ENCODE results near the gene GREB1L.

GREB1L gene

DNA sequence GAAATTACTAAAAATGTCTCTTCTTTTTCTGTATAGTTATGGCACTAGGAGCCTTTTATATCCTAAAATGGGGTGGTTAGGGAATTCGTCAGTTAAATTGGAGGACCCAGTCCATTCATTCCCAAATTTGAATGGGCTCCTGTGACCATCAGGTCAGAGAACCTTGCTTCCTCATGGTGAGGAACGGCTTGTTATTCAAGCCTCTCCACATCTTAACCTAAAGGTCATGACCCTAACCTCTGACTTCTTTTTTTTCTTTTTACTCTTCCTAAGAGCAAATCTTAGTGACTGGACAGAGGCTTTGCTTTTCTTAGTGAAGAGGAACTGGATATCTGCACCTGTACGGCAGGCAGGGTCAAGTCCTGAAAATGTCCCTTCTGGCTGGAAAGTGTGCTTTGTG, 53.1 kb downstream of the GREB1L start:
- no peaks in the 10 kb centered on the region for H3K36me3 ChIP-seq (replicated peaks; ENCODE audit: low read depth, low read length)
- no peaks in the 10 kb centered on the region for H3K27me3 ChIP-seq (ENCODE audit: low read depth, low read length)
- peak overlapping the region; percentile 1; the same call in 1 of the 2 replicates for H2AFZ ChIP-seq (ENCODE audit: low read depth, low read length)
- peaks cover 44% of the 10 kb centered on the region for H3K4me1 ChIP-seq (ENCODE audit: low read length)
- H3K79me2 ChIP-seq (ENCODE audit: low read length) = no peaks in the 10 kb centered on the region
- H3K4me2 ChIP-seq (ENCODE audit: low read length) = peak overlapping the region; percentile 36
- no peaks in the 10 kb centered on the region for H3K9me3 ChIP-seq (ENCODE audit: insufficient read depth, low read length)
- H3K4me3 ChIP-seq (ENCODE audit: low read length) = no peak overlapping the region
- H3K9ac ChIP-seq (ENCODE audit: low read length) = no peak overlapping the region
- H3K27ac ChIP-seq (ENCODE audit: low read length) = peak overlapping the region; percentile 12; the same call in 1 of the 2 replicates
- no peak for TF ChIP-seq EZH2phosphoT487 (IDR thresholded peaks at IDR 0.05; ENCODE audit: low read depth)
- TF ChIP-seq, protein P1, sequence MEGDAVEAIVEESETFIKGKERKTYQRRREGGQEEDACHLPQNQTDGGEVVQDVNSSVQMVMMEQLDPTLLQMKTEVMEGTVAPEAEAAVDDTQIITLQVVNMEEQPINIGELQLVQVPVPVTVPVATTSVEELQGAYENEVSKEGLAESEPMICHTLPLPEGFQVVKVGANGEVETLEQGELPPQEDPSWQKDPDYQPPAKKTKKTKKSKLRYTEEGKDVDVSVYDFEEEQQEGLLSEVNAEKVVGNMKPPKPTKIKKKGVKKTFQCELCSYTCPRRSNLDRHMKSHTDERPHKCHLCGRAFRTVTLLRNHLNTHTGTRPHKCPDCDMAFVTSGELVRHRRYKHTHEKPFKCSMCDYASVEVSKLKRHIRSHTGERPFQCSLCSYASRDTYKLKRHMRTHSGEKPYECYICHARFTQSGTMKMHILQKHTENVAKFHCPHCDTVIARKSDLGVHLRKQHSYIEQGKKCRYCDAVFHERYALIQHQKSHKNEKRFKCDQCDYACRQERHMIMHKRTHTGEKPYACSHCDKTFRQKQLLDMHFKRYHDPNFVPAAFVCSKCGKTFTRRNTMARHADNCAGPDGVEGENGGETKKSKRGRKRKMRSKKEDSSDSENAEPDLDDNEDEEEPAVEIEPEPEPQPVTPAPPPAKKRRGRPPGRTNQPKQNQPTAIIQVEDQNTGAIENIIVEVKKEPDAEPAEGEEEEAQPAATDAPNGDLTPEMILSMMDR (IDR thresholded peaks at IDR 0.05; ENCODE audit: low read depth, low read length) = no peak
- H4K20me1 ChIP-seq (ENCODE audit: insufficient read depth, low read length) = no peaks in the 10 kb centered on the region

DNA sequence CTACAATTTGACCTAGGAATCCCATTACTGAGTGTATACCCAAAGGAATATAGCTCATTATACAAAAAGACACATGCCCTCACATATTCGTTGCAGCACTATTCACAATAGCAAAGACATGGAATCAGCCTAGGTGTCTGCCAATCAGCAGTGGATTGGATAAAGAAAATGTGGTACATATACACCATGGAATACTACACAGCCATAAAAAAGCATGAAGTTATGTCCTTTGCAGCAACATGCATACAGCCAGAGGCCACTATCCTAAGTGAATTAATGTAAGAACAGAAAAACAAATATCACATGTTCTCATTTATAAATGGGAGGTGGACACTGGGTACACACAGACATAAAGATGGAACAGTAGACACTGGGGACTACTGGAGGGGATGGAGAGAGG, 54.0 kb downstream of the GREB1L start:
- no peak overlapping the region for H3K4me3 ChIP-seq (ENCODE audit: low read length)
- no peak overlapping the region for H2AFZ ChIP-seq (ENCODE audit: low read depth, low read length)
- no peaks in the 10 kb centered on the region for H3K9me3 ChIP-seq (ENCODE audit: insufficient read depth, low read length)
- H3K79me2 ChIP-seq (ENCODE audit: low read length) = no peaks in the 10 kb centered on the region
- no peak overlapping the region for H3K9ac ChIP-seq (ENCODE audit: low read length)
- H3K4me2 ChIP-seq (ENCODE audit: low read length) = no peak overlapping the region
- no peaks in the 10 kb centered on the region for H4K20me1 ChIP-seq (ENCODE audit: insufficient read depth, low read length)
- H3K4me1 ChIP-seq (ENCODE audit: low read length) = peaks cover 43% of the 10 kb centered on the region
- H3K27ac ChIP-seq (ENCODE audit: low read length) = no peak overlapping the region
- H3K36me3 ChIP-seq (replicated peaks; ENCODE audit: low read depth, low read length) = no peaks in the 10 kb centered on the region
- H3K27me3 ChIP-seq (ENCODE audit: low read depth, low read length) = no peaks in the 10 kb centered on the region
- TF ChIP-seq, protein P1 (IDR thresholded peaks at IDR 0.05; ENCODE audit: low read depth, low read length) = no peak
- TF ChIP-seq EZH2phosphoT487 (IDR thresholded peaks at IDR 0.05; ENCODE audit: low read depth) = no peak

DNA sequence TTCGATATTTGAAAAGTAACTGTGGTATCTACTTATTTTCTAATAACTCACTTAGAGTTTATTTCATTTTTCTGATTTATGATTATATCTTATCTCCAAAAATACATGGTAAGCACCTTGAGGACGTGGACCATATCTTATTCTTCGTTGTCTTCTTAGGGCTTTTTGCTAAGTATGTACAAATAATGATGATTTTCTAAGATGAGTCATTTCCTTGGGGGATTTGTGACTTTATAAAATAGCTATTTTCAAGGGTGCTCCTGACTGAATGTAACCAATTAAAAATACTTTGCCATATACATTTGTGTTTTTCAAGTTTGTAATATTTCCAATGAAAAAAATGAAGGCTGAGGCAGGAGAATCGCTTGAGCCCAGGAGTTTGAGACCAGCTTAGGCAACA, 56.3 kb downstream of the GREB1L start:
- H3K4me2 ChIP-seq (ENCODE audit: low read length) = peak overlapping the region; percentile 79
- H3K9ac ChIP-seq (ENCODE audit: low read length) = peak overlapping the region; percentile 46; the same call in 1 of the 2 replicates
- no peaks in the 10 kb centered on the region for H3K36me3 ChIP-seq (replicated peaks; ENCODE audit: low read depth, low read length)
- H3K27ac ChIP-seq (ENCODE audit: low read length) = peak overlapping the region; percentile 80
- no peaks in the 10 kb centered on the region for H4K20me1 ChIP-seq (ENCODE audit: insufficient read depth, low read length)
- no peaks in the 10 kb centered on the region for H3K27me3 ChIP-seq (ENCODE audit: low read depth, low read length)
- peak overlapping the region; percentile 63 for H3K4me3 ChIP-seq (ENCODE audit: low read length)
- H3K4me1 ChIP-seq (ENCODE audit: low read length) = peaks cover 34% of the 10 kb centered on the region
- H2AFZ ChIP-seq (ENCODE audit: low read depth, low read length) = peak overlapping the region; percentile 45; the same call in 1 of the 2 replicates
- H3K9me3 ChIP-seq (ENCODE audit: insufficient read depth, low read length) = no peaks in the 10 kb centered on the region
- no peaks in the 10 kb centered on the region for H3K79me2 ChIP-seq (ENCODE audit: low read length)
- TF ChIP-seq EZH2phosphoT487 (IDR thresholded peaks at IDR 0.05; ENCODE audit: low read depth) = no peak
- TF ChIP-seq, protein P1 (IDR thresholded peaks at IDR 0.05; ENCODE audit: low read depth, low read length) = no peak

DNA sequence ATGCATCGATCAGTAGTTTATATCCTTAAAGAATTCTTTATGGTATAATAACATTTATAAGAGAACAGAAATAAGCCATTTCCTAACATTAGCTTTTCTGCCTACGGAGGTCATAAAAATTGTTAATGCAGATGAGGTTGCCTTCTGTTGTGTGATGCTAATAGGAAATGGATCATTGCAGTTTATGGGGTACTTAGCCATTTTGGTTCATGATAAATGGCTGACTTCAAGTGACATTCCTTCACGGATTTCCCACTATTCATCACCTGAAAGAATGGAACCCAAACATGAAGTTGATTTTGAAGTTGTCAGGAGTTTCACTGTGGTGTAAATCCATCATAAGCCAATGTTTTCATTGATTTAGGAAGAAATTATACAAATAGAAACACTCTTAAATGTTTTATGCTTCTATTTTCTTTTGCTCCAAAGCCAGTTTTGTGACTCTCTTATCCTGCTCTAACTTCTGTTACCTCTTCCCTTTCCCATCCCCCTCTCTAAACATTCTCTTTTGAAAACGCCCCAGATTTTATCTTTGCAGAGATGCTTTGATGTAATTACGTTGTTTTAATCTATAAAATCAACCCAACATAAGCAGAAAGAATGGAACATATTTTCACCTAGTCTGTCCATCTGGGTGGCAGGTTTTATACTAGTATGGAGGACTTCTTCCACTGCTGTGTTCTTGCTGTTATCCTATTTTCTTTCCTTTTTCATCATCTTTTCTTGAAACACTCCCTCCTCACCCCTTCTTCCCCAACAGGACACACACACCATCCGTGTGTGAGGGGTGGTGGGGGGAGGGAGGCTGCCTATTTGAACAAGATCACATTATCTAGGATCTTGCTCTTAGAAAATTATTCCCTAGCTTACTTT, 58.2 kb downstream of the GREB1L start:
- Histone ChIP-seq H3K4me1 (ENCODE audit: low read length) (peaks cover 30% of the 10 kb centered on the region), H4K20me1 (ENCODE audit: insufficient read depth, low read length) (no peaks in the 10 kb centered on the region), H3K27me3 (ENCODE audit: low read depth, low read length) (no peaks in the 10 kb centered on the region), H3K4me2 (ENCODE audit: low read length) (no peak overlapping the region), H2AFZ (ENCODE audit: low read depth, low read length) (no peak overlapping the region), H3K9me3 (ENCODE audit: insufficient read depth, low read length) (no peaks in the 10 kb centered on the region), H3K79me2 (ENCODE audit: low read length) (no peaks in the 10 kb centered on the region), H3K9ac (ENCODE audit: low read length) (no peak overlapping the region), H3K4me3 (ENCODE audit: low read length) (no peak overlapping the region), H3K27ac (ENCODE audit: low read length) (no peak overlapping the region), H3K36me3 (replicated peaks; ENCODE audit: low read depth, low read length) (no peaks in the 10 kb centered on the region)
- TF ChIP-seq, protein P1 (IDR thresholded peaks at IDR 0.05; ENCODE audit: low read depth, low read length) = no peak
- TF ChIP-seq EZH2phosphoT487 (IDR thresholded peaks at IDR 0.05; ENCODE audit: low read depth) = no peak

Data from OCI-LY3 (cell line).